HEK293T (cell line): ENCODE data around the gene THSD7A.

ENCODE experiments used
- CTCF ChIA-PET: fragments of 350-600 bp; formaldehyde crosslinking; extraction: SDS; loops from one replicate; lab custom pipeline; 2021; ENCODE audit warnings: antibody characterized with exemption, inconsistent platforms; lab: Yijun Ruan, JAX
- POLR2A ChIA-PET: fragments of 350-600 bp; formaldehyde crosslinking; extraction: SDS; loops from one replicate; lab custom pipeline; 2020; ENCODE audit warnings: antibody characterized with exemption, inconsistent platforms; lab: Yijun Ruan, JAX
- DNase-seq: peaks from one replicate; pipeline ENCODE4 v3.0.0; 2012; ENCODE audit warnings: mixed read lengths; ENCODE audit errors: extremely low spot score
- ARNT ChIP-seq: fragments of 450-650 bp; IDR thresholded peaks from 2 replicates; pipeline ENCODE4 v1.6.1; 2017; ENCODE audit warnings: mild to moderate bottlenecking
- BHLHE40 ChIP-seq: fragments of 450-650 bp; IDR thresholded peaks from 2 replicates; pipeline ENCODE4 v1.6.1; 2016; ENCODE audit warnings: mild to moderate bottlenecking, moderate library complexity, borderline replicate concordance
- CTBP1 ChIP-seq: fragments of 450-650 bp; IDR thresholded peaks from 2 replicates; pipeline ENCODE4 v1.6.1; 2016; ENCODE audit warnings: borderline replicate concordance
- ELF4 ChIP-seq: fragments of 450-650 bp; IDR thresholded peaks from 2 replicates; pipeline ENCODE4 v1.6.1; 2017; ENCODE audit warnings: antibody characterized with exemption
- FOXA1 ChIP-seq: fragments of 450-650 bp; IDR thresholded peaks from 2 replicates; pipeline ENCODE4 v1.6.1; 2016; ENCODE audit warnings: mild to moderate bottlenecking
- FOXK2 ChIP-seq: fragments of 450-650 bp; IDR thresholded peaks from 2 replicates; pipeline ENCODE4 v1.6.1; 2016; ENCODE audit warnings: mild to moderate bottlenecking
- FOXM1 ChIP-seq: fragments of 450-650 bp; IDR thresholded peaks from 2 replicates; pipeline ENCODE4 v1.6.1; 2017; ENCODE audit warnings: mild to moderate bottlenecking, borderline replicate concordance
- HDGF ChIP-seq: fragments of 450-650 bp; IDR thresholded peaks from 2 replicates; pipeline ENCODE4 v1.6.1; 2017; ENCODE audit warnings: antibody characterized with exemption, borderline replicate concordance
- L3MBTL2 ChIP-seq: fragments of 450-650 bp; conservative IDR thresholded peaks from 2 replicates; pipeline ENCODE4 v1.6.1; 2016; ENCODE audit warnings: mild to moderate bottlenecking
- LEF1 ChIP-seq: fragments of 450-650 bp; IDR thresholded peaks from 2 replicates; pipeline ENCODE4 v1.6.1; 2017; ENCODE audit warnings: mild to moderate bottlenecking, borderline replicate concordance
- NFRKB ChIP-seq: fragments of 450-650 bp; IDR thresholded peaks from 2 replicates; pipeline ENCODE4 v1.6.1; 2016; ENCODE audit warnings: mild to moderate bottlenecking, moderate library complexity
- PKNOX1 ChIP-seq: fragments of 450-650 bp; IDR thresholded peaks from 2 replicates; pipeline ENCODE4 v1.6.1; 2016
- SP1 ChIP-seq: fragments of 450-650 bp; IDR thresholded peaks from 2 replicates; pipeline ENCODE4 v1.6.1; 2017
- SUZ12 ChIP-seq: fragments of 450-650 bp; IDR thresholded peaks from 2 replicates; pipeline ENCODE4 v1.6.1; 2016; ENCODE audit warnings: mild to moderate bottlenecking
- TARDBP ChIP-seq: fragments of 450-650 bp; IDR thresholded peaks from 2 replicates; pipeline ENCODE4 v1.6.1; 2016
- ZNF384 ChIP-seq: fragments of 450-650 bp; IDR thresholded peaks from 2 replicates; pipeline ENCODE4 v1.6.1; 2016

THSD7A gene

DNA sequence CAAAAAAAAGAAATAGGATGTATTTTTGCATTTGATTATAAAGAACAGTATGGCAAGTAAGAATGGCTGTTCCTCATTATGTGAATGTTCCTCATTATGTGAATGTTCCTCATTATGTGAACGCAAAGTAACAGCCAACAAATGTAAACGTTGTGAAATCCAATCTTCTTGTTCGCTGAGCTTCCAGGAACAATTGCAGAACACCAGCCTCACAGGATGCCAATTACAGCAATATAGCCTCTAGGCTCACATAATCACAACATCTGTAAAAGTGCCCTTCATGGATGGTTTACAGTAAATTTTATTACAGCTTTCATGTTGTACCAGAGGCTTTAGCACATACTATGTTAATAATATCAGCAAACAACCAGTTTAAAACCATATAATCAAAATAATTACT, 71.6 kb downstream of the THSD7A start:
- TF ChIP-seq CTBP1 (peak; percentile 47; the same call in 1 of the 2 replicates), NFRKB (no peak), PKNOX1 (peak; percentile 84), HDGF (no peak), L3MBTL2 (no peak), ZNF384 (no peak)
- CTCF ChIA-PET = no interaction called here
- DNase-seq = peak; percentile 45
- POLR2A ChIA-PET = no interaction called here

- DNase-seq = no peak
- POLR2A ChIA-PET = no interaction called here
- CTCF ChIA-PET = no interaction called here
- TF ChIP-seq TARDBP (no peak), L3MBTL2 (no peak), NFRKB (no peak), HDGF (no peak), FOXM1 (no peak), PKNOX1 (no peak), CTBP1 (no peak)
Observed at GRCh38 chr7:11758627-11759111, 73.3 kb downstream of the THSD7A start.

DNA sequence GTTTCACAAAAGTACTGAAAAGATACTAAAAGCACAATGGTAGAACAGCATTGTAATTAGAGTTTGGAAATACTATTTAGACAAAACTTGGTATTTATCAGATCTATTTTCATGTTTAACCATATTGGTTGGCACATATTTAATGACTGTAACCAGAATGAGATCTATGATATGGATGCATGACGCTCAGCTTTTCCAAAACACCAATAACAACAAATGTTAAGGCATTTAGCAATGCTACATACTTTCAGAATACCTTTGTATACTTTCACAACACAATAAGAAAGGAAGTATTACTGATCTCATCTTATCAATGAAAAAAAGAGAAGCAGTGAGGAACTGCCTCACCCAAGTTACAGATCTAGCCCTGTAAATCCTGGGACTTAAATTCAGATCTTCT, 74.8 kb downstream of the THSD7A start:
- POLR2A ChIA-PET = no interaction called here
- CTCF ChIA-PET = no interaction called here
- DNase-seq = no peak
- TF ChIP-seq L3MBTL2 (no peak), FOXA1 (no peak), CTBP1 (no peak), ELF4 (no peak), BHLHE40 (no peak)

GRCh38 chr7:11754933-11755332, 77.1 kb downstream of the THSD7A start:
- ChIA-PET CTCF (no interaction called here), POLR2A (no interaction called here)
- no peak for TF ChIP-seq ZNF384
- TF ChIP-seq FOXM1 = no peak
- TF ChIP-seq ELF4 = no peak
- TF ChIP-seq FOXK2 = no peak
- no peak for TF ChIP-seq SP1
- TF ChIP-seq NFRKB = no peak
- TF ChIP-seq LEF1 = no peak
- TF ChIP-seq BHLHE40 = no peak
- TF ChIP-seq TARDBP = no peak
- no peak for TF ChIP-seq HDGF
- TF ChIP-seq SUZ12 = no peak
- TF ChIP-seq L3MBTL2 = no peak
- no peak for DNase-seq

- TF ChIP-seq SP1 (no peak), ELF4 (no peak), LEF1 (no peak), BHLHE40 (no peak), CTBP1 (no peak), FOXK2 (no peak), L3MBTL2 (no peak), ZNF384 (no peak), FOXA1 (no peak), ARNT (no peak), SUZ12 (no peak), NFRKB (no peak), TARDBP (no peak), HDGF (no peak), FOXM1 (no peak), PKNOX1 (no peak)
- ChIA-PET POLR2A (no interaction called here), CTCF (no interaction called here)
- no peak for DNase-seq
Observed at GRCh38 chr7:11754123-11754522, 77.9 kb downstream of the THSD7A start.

- no peak for TF ChIP-seq HDGF
- TF ChIP-seq FOXA1 = no peak
- no peak for TF ChIP-seq LEF1
- no peak for TF ChIP-seq NFRKB
- TF ChIP-seq ARNT = no peak
- TF ChIP-seq BHLHE40 = no peak
- no peak for TF ChIP-seq TARDBP
- no peak for TF ChIP-seq SUZ12
- no peak for TF ChIP-seq CTBP1
- TF ChIP-seq FOXK2 = no peak
- TF ChIP-seq FOXM1 = no peak
- TF ChIP-seq L3MBTL2 = no peak
- no peak for TF ChIP-seq SP1
- TF ChIP-seq ZNF384 = no peak
- TF ChIP-seq PKNOX1 = no peak
- TF ChIP-seq ELF4 = no peak
- CTCF ChIA-PET = no interaction called here
- no peak for DNase-seq
- POLR2A ChIA-PET = no interaction called here
Observed at GRCh38 chr7:11753433-11753832, 78.6 kb downstream of the THSD7A start.
